ENCODE data around the gene AUTS2.

Gene AUTS2

DNA sequence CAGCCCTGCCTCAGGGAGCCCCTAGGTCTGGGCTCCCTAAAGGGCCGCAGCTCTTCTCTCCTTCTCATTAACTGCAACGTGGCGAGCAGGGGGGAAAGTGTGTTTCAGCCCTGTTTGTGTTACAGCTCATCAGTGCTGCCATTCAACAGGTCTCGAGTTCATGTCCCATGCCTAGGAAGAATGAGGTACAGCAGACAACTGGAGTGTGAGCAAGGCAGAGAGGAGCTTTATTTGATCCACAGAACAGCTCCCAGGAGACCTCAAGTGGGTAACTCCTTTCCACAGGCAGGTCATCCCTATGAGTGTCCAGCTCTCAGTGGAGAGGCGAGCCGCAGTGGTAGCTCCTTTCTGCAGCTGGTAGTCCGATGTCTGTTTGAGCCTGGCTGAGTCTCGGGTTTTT is 313.1 kb downstream of the AUTS2 start:
- TF ChIP-seq, protein P1, sequence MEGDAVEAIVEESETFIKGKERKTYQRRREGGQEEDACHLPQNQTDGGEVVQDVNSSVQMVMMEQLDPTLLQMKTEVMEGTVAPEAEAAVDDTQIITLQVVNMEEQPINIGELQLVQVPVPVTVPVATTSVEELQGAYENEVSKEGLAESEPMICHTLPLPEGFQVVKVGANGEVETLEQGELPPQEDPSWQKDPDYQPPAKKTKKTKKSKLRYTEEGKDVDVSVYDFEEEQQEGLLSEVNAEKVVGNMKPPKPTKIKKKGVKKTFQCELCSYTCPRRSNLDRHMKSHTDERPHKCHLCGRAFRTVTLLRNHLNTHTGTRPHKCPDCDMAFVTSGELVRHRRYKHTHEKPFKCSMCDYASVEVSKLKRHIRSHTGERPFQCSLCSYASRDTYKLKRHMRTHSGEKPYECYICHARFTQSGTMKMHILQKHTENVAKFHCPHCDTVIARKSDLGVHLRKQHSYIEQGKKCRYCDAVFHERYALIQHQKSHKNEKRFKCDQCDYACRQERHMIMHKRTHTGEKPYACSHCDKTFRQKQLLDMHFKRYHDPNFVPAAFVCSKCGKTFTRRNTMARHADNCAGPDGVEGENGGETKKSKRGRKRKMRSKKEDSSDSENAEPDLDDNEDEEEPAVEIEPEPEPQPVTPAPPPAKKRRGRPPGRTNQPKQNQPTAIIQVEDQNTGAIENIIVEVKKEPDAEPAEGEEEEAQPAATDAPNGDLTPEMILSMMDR (conservative IDR thresholded peaks at IDR 0.05; ENCODE audit: low read length): no peak
- no peak for DNase-seq (ENCODE audit: low read depth)
- H3K4me3 ChIP-seq (ENCODE audit: low read length): no peak overlapping the region

DNA sequence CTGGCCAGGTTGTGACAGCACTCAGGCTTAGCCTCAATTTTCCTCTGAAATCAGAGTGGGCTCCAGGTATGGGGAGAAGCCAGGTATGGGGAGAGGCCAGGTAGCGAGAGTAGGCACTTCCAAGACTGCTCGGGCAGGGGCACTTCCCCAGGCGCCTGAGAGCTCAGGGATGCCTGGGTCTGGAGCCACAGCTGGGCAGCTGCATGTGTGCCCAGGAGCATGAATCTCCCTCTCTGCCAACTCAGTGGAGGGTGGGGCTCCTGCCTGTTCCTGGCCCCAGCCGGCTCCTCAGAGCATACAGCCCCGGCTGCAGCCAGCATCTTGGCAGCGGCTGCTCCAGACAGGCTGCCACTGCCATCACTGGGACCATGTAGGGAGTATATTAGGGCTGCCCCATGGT is 313.9 kb downstream of the AUTS2 start:
- H3K4me3 ChIP-seq (ENCODE audit: low read length): no peak overlapping the region
- DNase-seq (ENCODE audit: low read depth): no peak
- TF ChIP-seq, protein P1 (conservative IDR thresholded peaks at IDR 0.05; ENCODE audit: low read length): no peak

DNA sequence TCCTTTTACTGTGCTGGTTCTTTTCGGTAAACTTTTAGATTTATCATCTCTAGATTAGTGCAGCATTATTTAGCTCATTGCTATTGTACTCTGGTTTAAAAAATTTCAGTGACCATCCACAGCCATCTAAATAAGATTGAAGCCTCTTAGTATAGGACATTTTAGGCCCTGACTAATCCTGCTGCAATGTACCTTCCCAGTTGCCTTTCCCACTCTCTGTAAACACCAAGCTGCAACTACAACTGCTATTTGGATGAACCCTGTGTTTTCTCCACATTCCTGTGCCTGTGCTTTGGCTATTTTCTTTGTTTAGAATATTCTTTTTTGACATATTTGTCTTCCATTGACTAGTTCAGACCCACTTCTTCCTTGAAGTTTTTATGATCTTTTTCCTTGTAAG is 314.6 kb downstream of the AUTS2 start:
- peak; percentile 59 for DNase-seq (ENCODE audit: low read depth)
- TF ChIP-seq, protein P1 (conservative IDR thresholded peaks at IDR 0.05; ENCODE audit: low read length): no peak
- H3K4me3 ChIP-seq (ENCODE audit: low read length): no peak overlapping the region

DNA sequence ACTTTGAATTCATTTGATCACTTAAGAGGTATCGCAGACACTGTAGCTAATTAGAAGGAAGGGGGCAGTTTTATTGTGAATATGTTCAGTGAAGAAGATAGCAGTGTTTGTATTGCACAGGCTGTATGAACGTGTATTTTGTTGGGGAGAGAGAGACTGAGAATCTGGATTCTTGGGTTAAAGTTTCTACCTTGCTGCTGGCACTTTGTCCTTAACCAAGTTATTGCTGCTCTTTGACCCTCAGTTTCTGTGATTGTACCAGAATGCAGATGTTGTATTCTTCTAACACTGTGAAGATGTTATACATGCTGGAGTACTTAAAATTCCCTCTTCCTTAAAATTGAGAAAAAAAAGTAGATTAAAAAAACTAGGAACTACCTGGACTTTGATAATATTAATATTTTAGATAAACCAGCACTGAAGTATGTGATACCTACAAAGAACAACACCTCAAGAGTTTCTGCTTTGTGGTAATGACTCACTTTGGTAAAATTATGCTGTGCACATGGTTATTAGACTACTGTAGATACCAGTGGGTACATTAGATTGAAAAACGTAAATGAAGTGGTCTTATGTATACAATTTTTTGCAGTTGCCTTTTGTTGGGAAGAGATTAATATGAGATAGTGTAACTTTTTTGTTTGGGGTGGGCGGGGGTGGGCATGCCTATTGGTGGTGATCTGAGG is 321.3 kb downstream of the AUTS2 start:
- H3K4me3 ChIP-seq (ENCODE audit: low read length): no peak overlapping the region
- DNase-seq (ENCODE audit: low read depth): no peak
- TF ChIP-seq, protein P1 (conservative IDR thresholded peaks at IDR 0.05; ENCODE audit: low read length): no peak

DNA sequence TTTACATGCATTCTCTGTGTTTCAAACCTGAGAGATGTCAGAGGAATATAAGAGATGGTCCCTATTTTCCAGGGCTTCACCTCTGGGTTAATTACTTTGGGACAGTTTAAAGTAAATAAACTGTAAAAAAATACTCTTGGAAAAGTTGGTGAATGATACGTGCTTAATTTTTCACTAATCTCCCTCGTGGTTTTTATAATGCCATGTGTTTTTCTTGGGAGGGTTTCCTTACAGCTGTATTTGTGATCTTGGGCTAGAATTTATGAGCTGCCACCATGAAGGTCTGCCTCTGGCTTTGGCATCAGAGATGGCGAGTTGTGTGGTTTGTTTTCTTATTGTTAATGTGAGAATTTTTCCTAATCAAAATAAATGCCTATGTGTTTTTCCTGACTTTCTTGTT is 322.5 kb downstream of the AUTS2 start:
- no peak overlapping the region for H3K4me3 ChIP-seq (ENCODE audit: low read length)
- TF ChIP-seq, protein P1 (conservative IDR thresholded peaks at IDR 0.05; ENCODE audit: low read length): no peak
- DNase-seq (ENCODE audit: low read depth): no peak

DNA sequence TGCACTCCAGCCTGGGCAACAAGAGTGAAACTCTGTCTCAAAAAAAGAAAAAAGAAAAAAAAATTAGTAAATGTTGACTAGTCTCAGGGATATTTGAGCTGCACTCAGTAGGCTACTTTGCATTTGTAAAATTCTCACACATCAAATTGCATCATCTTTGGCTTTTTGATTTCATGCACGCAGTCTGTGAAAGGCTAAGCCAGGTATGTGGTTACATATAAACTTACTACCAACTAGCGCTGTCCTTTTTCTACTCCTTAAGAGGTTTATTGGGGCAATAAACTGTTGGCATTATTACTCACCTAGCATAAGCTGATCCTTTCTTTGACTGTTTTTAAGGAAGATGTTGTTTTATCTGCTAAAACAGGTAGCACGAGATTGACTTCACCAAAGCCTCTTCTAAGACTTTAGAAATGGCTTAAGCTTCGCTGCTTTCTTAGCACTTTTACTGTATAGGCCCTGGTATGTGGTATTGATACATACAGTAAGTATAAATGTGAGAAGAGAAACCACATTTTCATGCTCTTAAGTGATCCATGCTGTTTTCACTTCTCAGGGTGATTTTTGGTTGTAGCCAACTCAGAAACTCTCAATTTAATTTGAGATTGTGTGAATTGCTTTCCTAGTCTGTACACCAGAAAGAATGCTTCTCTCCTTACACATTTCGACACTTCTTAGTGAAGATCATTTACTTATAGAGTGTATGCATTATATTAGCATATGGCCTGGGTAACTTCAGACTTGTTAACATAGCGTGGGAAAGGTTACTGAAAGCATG is 323.9 kb downstream of the AUTS2 start:
- H3K4me3 ChIP-seq (ENCODE audit: low read length): no peak overlapping the region
- TF ChIP-seq, protein P1 (conservative IDR thresholded peaks at IDR 0.05; ENCODE audit: low read length): no peak
- no peak for DNase-seq (ENCODE audit: low read depth)

DNA sequence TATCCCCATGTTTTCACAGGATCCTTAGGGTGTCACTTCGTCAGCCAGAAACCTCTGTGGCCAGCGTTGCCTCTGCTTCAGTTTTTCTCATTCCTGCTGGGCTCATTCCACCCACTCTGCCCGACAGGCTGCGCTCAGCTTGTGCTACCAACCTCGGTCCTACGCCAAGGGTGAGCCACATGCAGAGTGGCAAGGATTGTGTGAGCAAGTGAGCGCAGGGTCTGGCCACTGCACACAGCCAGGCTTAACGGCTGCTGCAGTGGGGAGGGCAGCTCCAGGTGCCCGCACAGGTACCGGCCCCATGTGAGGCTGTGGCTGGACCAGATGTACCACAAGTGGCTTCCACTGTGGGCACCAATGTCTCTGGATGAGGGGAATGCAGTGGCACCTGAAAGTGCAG is 329.2 kb downstream of the AUTS2 start:
- H3K4me3 ChIP-seq (ENCODE audit: low read length): no peak overlapping the region

More for the DNA sequence above, 329.2 kb downstream of the AUTS2 start:
- DNase-seq (ENCODE audit: low read depth): no peak
- TF ChIP-seq, protein P1 (conservative IDR thresholded peaks at IDR 0.05; ENCODE audit: low read length): no peak

Data from AG10803 (cell line).